ENCODE measurements around the gene SKP1.
A peak's percentile ranks its signal among the peaks of the same experiment; 100 is the strongest.
"Not testable (repeated sequence)": the region's sequence is repeated elsewhere in the genome, so short reads cannot be mapped to it uniquely, and the experiment has no call there.

Gene SKP1

DNA sequence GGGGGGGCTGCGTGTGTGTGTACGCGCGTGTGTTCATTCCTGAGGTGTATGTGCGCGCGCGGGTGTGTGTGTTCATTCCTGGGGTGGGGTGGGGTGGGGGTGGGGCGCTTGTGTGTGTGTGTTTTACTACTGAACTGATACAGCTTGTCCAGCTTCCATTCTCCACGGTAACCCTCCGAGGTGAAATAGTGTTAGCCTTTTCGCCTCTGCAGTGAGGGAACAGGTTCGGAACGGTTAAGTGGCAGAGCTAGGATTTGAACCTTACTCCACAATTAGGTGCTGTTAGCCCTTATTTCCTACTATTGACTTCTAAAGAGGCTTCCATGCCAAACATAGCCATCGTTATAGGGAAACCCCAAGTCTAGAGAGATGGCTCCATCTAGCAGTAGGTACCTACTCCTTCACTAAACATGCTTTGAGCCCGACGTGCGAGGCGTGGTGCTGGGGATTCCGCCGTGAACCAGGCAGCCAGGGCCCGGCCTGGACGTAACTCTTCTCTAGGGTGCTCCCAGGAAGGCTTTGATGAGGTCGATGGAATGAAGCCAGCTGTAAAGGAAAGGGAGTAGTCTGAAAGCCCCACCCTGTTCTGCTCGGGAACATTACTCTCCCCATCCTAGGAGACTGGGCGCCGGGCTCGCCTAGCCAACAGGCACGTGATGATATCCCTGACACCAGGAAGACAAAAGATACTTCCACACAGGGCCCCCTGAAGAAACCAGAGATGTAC is 782 bp upstream of the SKP1 start:
- no peak for FAIRE-seq

DNA sequence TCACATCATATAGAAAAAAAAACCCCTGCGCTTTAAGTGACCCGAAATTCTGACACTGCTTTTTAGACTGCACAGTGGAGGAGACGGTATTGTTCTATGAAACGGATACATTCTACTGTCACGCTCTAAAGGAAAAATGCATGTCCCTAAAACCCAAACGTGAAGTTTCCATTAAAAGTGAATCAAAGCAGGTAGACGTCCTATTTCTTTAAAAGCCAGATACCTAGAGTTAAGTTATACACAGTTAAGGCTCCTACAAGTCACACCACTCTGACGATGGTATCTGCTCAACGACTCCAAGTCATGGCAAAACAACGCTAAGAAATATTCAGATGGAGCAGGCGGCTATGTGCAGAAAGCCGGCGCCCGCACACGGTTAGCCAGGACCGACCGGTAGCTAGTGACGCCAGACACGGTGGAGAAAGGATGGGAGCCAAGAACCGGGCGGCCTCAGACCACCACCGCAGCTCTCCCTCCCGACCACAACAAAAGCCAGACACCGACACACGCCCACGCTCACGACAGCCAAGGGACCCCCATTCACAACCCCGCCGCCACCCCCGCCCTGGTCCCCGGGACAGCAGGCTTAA is 734 bp downstream of the SKP1 start:
- no peak for FAIRE-seq

DNA sequence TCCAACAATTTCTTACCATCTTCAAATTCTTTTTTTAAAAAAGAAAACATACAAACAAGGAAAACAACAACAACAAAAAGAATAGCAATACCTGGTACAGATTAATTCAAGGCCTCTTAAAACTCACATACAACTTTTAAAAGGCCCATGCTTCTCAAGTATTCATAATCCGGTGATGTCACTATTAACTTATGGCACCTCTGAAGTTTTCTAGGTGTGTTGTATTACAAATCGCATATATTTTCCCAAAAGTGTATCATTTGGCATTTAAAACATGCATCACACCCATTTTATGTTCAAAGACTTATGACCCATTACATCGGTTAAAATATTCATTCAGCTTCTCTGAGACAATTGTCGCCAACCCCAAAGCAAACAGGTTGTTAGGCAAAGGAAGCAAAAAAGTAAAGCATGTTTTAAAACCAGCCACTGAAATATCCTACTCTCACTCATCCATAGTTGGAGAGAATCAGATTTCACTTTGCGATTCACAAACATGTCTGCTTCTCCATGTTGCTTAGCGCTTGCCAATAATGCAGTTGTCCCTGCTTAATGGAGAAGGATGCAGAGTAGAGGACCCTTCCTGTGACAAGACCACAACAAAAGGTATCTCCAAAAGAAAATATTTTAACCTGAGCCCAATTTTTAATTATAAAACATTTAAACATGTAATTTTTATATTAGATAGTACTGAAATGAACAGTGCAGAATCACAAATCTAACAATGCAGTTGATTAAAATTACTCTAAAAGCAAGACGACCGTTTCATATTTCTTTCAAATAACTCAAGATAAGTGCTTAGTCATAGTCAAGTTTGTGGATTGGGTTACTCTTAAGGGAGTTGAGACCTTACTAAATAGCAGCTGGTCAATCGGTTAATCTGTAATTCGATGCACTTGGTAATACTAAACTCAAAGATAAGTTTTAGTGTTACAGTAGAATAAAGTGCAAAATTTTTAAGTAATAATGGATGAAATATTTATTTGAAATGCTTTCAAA is 1.6 kb downstream of the SKP1 start:
- peak; percentile 14 for FAIRE-seq

DNA sequence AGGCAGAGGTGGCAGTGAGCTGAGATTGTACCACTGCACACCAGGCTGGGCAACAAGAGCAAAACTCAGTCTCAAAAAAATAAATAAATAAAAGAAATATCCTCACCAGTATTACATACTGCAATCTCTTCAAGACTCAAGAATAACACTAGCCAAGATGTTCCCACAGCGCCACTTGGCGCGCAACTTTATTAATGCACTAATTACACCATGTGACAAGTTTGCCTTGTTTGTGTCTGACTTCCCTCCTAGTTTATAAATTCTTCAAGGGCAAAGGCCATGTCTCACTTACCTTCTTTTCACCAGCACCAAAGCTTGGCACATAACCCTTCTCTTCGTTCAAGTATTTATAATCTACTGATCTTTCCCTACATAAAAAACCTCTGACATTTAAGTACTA is 4.8 kb downstream of the SKP1 start:
- FAIRE-seq, result no peak

DNA sequence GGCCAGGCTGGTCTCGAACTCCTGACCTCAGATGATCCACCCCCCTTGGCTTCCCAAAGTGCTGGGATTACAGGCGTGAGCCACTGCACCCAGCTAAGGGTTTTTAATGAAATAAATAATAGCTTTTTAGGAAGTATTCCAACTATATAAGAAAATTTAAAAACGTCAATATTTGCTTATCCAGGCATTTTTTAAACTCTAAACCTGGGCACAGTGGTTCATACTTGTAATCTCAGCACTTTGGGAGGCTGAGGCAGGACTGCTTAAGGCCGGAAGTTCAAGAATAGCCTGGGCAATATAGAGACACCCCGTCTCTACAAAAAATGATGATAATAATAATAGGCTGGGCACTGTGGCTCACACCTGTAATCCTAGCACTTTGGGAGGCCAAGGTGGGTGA is 14.2 kb downstream of the SKP1 start:
- FAIRE-seq, result no peak

DNA sequence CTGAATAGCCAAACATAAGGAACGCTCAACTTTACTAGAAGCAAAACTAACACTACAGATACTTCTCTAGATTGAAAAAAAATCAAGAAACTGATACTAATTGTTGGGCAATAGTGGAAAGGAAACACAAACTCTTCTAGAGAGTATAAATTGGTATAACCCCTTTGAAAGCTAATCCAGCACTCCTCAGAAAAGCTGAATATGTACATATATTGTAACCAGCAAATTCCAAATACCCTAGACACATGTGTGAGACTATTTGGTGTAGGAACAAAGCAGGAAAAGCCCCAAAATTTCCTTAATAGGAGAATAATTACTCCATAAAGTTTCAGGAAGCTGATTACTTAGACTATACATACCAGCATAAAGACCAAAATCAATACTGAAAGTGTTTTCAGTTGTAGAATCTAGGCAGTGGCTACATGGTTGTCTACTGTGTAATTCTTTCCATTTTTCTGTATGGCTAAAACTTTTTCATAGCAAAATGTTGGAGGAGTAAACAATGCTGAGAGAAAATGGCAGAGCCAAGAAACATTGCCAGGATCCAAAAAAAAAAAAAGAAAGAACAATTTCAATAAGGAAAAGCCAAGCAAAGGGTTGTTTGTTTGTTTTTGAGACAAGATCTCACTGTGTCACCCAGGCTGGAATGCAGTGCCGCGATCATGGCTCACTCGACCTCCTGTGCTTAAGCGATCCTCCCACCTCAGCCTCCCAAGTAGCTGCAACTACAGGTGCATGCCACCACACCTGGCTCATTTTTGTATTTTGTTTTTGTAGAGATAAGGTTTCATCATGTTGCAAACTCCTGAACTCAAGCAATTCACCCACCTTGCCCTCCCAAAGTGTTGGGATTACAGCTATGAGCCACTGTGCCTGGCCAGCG is 15.0 kb downstream of the SKP1 start:
- no peak for FAIRE-seq

DNA sequence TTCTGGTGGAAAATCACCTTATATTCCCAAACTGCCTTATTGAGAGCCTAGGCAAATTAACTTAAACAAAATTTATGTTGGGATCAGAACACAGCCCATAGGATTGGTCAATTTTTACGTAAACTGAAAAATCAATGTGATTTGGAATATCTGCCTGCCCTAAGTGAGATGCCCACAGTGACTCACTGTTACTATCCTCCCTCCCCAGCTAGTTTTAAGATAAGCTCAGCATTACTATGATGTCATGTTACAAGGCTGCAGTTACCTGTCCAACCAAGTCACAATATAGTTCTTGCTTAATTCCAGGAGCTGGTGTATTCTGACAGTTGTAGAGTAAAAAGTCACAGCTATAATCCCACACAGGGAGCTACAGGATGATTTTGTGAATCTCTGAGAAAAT is 23.1 kb downstream of the SKP1 start:
- FAIRE-seq, result no peak

DNA sequence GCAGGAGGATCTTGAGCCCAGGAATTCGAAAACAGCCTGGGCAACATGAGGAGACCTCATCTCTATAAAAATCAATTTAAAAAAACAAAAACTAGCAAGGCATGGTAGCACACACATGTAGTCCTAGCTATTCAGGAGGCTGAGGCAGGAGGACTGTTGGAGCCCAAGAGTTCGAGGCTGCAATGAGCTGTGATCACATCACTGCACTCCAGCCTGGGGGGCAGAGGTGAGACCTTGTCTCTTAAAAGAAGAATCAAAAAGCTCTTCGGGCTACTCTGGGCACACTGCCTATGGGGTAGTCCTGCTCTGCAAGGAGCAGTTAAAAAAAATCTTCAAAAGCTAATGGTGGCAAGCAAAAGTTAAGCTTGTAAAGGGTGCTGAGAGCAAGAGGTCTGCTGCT is 23.5 kb downstream of the SKP1 start:
- FAIRE-seq, result no peak

DNA sequence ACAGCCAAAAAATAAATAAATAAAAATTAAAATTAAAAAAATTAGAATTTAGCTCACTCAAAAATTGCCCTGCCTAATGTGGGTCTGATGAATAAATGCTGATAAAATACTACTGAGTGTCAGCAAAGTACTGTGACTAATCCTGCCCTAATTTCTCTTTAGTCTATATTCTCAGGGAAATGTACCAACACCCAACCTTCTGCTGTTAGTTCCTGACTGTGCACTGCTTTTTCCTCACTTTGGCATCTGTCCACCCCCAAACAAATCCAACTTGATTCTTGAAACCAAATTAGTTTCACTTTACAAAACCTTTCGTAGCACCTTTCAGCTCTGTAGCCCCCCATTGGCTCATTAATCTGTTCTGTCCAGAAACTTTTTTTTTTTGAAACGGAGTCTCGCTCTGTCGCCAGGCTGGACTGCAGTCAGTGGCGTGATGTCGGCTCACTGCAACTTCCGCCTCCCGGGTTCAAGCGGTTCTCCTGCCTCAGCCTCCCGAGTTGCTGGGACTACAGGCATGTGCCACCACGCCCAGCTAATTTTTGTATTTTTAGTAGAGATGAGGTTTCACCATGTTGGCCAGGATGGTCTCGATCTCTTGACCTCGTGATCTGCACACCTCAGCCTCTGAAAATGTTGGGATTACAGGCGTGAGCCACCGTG is 24.4 kb downstream of the SKP1 start:
- FAIRE-seq, result not testable (repeated sequence)

DNA sequence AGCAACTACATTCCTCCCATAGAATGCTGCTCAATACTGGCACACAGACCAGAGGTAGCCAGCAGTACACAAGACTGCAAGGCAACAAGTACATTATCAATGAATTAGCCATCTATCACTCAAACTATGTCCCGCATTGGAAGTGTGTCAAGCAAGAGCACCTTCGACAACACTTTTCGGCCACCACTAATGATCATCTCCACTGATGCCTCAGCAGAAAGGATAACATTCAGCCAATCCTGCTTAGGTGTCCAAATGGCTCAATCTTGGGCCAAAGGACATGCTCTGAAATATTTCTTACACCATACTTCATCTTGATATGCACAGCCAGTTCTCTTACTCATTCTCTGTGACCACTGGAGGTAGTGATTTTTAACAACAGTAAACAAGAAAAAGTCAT is 25.0 kb downstream of the SKP1 start:
- no peak for FAIRE-seq

DNA sequence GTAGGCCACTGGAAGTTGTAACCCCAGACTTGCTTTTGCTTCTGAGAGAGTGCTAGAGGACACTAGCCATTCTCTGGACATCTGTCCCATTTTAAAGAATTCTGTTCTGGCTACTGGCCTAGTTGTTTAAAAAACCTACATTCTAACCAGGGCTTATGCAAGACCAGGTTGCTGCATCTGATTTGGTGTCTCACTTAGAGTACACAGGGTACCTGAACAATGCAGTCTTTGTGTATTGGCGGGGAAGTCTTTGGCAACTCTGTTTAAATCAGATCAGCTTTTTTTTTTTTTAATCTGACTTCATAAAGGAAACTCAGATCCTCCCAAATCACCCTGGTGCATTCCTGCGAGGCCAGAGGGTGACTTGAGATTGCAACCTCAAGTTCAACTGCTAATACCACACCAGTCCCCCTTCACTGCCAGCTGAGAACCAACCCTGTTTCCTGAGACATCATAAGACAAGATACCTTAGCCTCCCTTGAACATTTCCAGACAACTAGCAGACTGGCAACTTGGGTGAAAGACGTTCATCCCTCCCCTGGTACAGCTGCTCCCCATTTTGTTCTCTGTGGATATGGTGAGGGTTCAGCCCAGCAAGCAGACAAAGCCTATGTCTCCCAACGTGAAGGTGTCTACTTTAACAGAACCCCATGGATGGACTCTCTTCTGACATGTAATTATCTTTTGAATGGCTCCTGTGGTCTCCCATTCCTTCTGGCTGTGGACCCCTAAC is 27.0 kb downstream of the SKP1 start:
- no peak for FAIRE-seq

DNA sequence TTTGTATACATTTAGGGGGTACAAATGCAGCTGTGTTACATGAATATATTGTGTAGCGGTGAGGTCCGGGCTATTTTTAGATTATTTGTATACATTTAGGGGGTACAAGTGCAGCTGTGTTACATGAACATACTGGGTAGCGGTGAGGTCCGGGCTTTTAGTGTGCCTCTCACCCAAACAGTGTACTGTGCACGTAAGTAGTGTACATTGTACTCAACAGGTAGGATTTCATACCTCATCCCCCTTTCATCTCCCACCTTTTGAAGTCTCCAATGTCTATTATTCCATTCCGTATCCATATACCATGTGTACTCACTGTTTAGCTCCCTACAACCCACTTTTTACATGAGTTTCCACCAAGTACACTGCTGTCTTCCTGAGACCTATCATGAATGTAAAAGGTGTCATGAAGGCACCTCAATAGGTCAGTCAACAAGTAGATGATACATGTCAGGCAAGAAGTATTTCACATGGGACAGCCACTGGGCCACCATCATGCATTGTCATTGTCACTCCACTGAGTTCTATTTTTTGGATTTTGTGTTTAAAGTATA is 27.7 kb downstream of the SKP1 start:
- FAIRE-seq, result no peak

DNA sequence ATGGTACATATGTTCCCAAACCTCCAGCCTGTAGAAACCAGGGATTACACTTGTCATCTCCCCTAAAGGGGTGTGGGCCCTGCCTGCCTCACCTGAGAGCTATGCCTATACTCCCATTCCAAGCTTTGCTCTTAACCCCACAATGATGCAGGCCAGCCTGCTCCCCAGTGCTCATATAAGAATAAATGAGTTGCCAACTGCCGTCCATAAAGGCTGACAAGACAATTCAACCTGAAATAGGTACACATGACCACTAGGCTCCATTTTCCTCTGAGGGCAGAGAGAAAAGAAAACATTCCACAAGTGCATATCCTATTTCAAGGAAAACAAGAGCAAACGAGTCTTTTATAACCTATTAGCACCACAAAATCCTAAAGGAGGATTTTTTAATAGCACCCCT is 28.4 kb downstream of the SKP1 start:
- FAIRE-seq, result no peak

DNA sequence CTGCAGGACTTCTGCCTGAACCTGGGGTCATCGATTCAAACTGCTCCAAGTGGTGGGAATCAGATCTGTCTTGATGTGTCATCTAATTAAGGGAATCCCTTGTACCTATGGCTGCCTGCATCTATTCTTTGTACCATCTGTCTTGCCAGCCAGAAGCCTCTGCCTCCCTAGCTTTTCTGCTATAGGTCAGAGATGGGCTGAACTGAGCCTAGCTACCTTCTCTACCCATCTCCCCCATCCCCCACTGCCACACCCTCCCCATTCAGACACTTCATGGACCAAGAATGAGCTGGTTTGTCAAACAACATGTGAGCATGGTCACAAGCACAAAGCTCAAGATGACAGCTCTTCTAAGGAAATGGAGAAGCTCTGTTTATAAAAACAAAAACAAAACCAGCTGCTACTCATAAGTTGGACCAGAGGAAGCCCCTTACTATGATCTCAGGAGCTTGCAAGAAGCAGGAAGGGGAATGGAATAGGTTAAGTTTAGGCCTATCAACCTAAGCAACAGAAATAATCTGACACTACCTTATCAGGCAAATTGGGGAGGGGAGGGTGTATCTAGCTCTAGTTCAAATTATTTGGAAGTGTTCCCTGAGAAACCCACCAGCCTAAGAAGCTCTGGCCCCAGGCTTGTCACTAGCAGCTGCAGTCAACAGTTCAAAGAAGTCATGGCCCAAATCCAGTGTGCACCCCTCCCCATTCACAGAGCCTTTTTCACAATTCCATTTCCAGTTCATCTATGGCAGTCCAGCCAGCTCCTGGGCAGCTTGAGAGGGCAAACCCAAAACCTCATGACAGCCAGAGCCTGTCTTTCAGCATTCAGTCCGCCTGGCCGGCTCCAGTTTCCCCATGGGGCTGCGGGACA is 29.9 kb downstream of the SKP1 start:
- no peak for FAIRE-seq

DNA sequence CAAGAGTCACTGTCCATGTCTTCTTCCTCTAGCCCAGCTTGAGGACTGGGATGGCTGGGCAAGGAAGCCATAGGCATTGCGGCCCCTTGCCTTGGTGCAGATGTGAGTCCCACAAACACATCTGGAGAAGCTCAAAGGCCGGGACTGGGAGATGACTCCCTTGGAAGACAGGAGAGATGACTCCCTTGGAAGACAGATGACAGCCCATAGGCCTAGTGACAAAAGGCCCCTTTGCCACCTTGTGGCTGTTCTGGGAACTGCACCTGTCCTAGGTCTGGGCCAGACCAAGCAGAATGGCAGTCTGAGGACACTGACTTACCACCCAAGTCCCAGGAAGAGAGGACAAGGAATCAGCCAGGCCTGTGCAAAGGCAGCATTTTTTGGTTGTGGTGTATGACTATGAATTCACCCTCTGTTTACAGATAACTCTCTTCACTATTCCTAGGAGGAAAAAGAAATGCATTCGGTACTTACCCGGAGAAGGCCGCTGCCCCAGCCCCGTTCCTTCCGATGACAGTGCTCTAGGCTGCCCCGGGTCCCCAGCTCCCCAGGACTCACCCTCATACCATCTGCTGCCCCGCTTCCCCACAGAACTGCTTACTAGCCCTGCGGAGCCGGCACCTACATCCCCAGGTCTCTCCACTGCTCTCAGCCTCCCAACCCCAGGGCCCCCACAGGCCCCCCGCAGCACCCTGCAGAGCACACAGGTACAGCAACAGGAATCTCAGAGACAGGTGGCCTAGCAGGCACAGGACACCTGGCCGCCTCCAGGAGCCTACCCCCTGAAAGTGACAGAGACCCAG is 30.8 kb downstream of the SKP1 start:
- no peak for FAIRE-seq

DNA sequence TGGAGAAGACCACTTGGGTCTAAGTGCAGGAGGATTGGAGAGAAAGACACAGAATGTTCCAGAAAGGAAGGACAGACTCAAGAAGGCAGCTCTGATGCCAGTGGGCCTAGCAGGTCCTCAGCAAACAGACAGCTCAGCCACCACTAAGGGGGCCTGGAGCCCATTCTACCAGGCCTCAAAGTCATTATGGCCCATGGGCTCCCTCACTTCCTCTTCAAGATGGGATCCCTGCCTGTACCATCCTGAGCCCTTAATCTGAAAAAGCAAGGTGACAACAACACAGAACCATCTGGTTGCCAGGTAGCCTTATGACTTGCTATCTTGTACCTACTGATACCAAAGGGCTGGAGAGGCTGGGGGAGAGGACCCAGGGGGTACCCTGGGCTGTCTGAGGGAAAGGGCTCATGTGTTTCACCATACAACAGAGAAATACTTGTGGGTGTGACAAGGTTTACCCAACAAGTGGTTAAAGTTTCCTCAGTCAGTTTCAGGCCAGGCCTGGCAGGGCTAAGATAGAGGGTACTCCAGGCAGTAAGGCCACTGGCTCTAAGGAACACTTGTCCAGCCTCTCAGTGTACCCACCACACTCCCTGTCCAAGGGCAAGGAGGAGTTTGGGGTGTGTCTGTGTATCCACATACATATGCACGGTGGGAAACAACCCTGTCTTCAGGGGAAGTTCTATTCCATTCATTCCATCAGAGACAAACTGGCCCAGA is 31.6 kb downstream of the SKP1 start:
- FAIRE-seq, result no peak

DNA sequence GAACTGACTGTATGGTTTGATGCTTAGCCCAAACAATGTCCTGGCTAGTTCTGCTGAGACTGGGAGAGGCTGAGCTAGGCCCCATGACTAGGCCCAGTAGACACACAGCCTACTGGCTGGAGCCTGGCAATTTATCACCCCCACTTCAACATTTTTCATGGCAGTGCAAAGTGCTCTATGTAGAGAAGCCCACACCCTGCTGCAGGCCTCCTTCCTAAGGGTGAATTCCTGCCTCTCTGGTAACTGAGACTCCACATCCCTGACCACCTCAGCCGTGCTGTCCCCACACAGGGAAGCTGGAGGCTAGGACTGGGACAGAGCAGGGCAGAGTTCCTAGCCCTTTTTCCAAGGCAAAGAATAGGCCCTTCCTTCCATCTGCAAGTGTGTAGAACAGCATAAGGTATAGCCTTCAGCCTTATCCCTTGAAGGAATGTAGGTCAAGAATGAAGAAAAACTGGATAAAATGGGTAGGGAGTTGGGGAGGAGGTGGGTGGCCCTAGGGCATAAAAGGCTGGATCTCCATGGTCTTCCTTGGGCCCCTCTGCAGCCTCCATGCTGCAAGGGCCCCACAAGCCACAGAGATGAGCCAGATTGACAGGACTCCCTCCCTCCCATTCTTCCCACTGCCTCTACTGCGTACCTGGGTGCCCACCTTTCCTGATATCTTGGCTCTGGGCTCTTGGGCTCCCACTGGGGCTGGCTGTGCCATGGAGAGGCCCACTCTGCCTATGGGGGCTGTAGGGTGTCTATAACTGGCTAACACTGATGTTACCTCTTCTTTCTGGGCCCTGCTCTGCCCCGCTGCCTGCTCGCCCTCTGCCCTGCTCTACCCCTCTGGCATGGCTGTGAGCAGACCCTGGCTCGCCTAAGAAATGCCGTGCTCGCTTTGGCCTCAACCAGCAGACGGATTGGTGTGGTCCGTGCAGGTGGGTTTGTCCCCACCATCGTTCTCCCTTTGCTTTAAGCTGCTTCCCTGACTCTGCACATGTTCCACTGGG is 32.5 kb downstream of the SKP1 start:
- FAIRE-seq, result no peak

Measured in colon (tissue), 2 donors.